GM18873 (cell line): ENCODE results near the gene SPSB3.

ENCODE experiments used
- ATAC-seq: cut with Tn5 transposase; IDR thresholded peaks from one replicate; pipeline ENCODE4 v1.9.1; 2021; ENCODE audit warnings: mild to moderate bottlenecking, moderate library complexity, moderate number of reproducible peaks; ENCODE audit not compliant: unreplicated experiment, low FRiP score

The SPSB3 gene

DNA sequence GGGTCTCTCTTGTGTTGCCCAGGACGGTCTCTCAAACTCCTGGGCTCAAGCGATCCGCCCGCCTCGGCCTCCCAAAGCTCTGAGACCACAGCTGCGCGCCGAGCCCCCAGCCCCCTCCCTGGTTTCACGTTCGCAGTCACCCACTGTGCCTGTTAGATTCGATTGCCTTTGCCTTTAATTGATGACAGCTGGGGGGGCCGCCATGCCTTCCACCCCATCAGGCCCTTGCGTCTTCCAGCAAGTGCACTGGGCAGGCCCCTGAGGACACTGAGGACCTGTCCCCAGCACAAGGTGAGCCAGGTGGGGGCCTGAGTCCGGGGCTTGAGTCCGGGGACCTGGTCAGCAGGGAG, 7.9 kb upstream of the SPSB3 start:
- no peak for ATAC-seq

DNA sequence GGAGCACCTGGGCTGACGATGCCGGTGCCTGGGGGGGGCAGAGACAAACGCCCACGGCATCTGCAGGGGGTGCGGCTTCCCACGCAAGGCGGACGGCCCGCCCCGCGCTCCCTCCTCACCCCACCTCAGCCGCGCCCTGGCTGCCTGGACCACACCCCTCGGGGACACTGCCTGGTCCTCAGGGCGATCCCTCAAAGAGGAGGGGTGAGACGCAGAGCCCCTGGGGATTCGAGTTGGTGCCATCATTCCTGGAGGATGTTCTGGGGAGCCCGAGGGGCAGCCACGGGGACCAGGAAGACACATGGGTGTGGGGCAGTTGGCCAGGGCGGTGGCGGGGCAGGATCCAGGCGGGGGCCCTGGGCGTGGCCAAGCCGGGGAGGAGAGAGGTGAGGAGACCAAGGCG, 7.3 kb upstream of the SPSB3 start:
- ATAC-seq: no peak

DNA sequence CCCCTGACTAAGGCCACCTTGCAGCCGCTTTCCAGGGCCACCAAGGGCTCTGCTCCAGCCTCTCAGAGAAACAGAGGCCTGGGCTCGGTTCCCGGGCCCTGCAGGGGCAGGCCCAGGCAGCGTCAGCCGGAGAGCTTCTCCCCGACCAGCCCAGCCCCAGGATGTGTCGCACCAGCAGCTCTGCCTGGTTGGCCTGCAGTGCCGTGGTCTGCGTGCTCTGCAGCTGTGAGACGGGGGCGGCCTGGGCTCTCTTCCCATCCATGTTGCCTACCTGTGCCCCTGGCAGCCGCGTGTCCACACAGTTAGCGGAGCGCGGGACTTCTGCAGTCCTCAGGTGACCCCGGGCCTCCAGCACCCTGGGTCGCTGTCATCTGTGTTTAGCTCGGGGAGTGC, 6.3 kb upstream of the SPSB3 start:
- ATAC-seq: no peak

DNA sequence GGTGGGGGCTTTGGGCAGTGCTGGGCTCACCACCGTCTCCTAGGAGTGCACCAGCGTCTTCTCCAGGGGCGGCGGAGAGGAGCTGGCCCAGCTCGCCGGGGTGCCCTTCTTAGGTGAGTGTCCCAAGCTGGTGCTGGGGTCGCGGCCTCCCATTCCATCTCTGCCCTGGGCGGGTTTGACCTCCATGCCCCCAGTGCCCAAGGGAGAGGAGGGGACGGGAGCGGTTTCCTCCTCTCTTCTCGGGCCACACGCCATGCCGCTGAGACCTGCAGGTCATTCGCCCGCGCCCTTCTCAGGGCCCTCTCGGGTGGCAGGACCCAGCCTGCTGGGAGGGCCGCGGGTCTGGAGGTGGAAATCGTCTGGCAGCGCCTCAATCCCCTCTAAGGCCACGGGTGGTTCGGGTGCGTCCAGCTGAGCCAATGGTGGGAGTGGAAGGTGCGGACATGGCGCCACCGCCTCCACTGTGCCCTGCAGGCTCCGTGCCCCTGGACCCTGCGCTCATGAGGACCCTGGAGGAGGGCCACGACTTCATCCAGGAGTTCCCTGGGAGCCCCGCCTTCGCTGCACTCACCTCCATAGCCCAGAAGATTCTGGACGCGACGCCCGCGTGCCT, 5.8 kb upstream of the SPSB3 start:
- no peak for ATAC-seq

DNA sequence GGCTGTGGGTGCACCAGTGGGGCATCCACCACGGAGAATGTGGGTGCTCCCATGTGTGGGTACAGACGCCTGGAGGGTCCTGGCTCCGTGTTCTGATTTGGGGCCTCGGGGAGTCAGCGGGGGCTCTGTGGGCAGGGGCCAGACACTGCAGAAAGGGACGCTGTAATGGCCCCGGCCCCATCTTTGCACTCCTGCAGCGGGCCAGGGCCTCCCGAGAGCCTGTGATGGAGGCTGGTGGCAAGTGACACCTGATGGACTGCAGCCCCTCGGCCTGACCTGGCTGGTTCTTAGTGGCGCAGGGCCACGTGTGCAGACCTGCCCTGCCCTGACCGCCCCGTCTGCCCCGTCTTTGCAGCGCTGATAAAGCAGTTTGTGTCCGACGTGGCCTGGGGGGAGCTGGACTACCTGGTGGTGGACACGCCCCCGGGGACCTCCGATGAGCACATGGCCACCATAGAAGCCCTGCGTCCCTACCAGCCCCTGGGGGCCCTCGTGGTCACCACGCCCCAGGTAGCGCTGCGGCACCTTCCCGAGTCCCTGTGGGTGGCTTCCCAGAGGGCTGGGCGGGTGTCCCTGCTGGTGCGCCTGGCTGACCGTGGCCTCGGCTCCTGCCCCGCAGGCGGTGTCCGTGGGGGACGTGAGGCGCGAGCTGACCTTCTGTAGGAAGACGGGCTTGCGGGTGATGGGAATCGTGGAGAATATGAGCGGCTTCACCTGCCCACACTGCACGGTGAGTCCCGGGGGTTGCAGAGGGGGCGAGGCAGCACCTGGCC, 5.1 kb upstream of the SPSB3 start:
- ATAC-seq: no peak

DNA sequence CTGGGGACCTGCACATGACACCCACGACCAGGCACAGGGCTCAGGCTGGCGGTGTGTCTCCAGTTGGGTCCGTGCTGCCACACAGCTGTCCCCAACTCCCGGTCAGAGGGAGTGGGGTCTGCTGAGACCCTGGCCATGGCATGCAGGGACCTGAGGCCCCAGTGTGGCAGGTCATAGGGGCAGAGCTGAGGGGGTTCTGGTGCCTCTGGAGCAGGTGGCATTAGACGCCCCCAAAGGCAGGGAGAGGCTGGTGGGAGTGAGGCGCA, 4.6 kb upstream of the SPSB3 start:
- no peak for ATAC-seq

DNA sequence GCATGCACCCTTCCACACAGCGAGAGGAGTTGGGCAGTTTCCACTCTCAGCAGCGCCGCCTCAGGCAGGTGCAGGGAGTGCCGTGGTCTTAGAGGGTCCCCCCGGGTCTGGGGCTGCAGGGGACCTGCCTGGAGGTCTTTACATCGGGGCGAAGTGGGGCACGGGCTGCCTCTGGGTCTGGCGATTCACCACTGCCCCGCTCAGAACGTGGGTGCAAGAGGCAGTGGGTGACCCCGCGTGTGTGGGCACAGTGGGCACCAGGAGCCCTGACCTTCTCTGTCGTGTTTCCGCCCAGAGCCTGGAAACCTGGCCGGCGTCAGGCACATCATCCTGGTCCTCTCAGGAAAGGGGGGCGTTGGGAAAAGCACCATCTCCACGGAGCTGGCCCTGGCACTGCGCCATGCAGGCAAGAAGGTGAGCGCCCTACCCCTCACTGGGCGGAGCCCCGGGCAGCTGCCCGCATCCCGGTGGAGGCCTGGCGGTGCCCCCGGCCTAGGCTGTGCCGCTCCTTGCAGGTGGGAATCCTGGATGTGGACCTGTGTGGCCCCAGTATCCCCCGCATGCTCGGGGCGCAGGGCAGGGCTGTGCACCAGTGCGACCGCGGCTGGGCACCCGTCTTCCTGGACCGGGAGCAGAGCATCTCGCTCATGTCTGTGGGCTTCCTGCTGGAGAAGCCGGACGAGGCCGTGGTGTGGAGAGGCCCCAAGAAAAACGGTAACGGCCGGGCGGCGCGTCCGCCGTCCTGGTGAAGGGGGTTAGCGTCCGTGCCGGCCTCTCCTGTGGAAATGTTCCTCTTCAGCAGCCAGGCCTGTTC, 4.1 kb upstream of the SPSB3 start:
- no peak for ATAC-seq

DNA sequence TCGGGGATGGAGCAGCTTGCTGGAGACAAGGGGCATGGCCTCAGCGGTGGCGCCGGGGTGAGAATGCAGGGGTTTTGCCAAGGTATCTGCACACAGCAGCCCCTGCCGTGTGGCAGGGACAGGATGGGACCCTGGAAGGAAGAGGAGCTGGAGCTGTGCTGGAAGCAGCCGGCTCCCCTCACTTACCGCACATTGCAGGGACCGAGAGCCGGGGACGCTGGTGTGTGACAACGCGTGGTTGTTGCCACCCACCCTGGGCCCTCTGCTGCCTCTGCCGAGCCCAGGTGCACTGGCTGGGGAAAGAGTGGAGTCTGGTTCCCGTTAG, 3.4 kb upstream of the SPSB3 start:
- no peak for ATAC-seq

DNA sequence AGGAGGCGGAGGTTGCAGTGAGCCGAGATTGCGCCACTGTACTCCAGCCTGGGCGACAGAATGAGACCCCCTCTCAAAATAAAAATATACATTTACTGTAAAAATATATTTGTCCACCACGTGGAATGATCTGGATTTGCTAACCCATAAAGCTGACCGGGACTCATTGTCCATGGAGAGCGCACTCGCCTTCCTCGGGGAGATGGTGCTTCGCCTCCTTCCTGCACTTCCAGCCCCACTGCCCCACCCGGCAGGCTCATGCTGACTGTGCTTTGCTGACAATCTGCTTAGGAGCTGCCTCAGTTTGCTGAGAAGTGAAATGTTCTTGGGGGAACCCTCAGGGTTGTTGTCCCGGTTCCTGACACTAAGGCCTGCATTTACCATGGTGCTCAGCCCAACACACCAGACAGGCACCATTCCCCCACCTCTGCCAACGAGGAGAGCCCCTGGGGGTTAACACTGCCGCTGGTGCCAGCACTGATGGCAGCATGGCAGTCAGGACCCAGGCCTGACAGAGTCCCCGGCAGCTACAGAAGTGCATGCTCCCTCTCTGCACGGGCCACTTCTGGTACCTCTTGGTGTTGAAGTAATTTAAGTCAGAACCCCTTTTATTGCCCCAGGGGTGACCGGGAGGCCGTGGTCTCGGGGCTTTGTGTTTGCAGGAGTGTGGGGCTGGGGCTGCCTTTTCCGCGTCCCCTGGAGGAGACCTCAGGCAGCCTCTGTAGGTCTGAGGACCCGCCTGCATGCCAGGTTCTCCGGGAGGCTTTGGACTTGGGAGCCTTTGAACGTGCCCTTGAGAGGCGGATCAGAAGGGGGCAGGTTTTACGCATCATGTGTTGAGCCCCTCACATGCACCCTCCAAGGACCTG, 2.8 kb upstream of the SPSB3 start:
- no peak for ATAC-seq

DNA sequence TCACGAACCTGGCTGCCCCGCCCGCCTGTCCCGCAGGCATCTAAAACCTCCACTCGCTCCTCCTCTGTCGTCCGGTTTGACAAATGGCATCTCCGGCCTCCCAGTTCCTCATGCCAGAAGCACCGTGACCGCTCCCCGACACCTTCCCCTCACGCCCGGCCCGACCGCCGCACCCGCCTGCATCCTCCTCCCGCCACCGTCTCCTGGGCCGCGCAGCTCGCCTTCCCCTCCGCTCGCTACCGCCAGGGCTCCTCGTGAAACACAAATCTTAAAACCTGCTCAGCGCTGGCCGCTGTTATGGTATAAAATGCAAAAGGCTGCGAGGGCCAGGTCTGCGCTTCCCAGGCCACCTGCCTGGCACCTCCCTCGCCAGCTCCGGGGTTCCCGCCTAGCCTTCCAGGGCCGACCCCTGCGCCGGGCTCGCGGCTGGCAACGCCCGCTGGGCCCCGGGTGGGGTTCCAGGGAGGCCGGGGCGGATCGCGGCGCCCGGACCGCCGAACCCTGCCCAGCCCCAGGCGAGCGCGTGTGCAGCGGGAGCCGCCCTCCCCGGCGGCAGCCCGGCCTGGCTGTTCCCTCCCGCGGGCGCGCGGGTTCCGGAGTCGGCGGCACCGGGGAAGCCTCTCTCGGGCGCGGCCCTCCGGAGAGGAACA, 488 bp downstream of the SPSB3 start:
- no peak for ATAC-seq

DNA sequence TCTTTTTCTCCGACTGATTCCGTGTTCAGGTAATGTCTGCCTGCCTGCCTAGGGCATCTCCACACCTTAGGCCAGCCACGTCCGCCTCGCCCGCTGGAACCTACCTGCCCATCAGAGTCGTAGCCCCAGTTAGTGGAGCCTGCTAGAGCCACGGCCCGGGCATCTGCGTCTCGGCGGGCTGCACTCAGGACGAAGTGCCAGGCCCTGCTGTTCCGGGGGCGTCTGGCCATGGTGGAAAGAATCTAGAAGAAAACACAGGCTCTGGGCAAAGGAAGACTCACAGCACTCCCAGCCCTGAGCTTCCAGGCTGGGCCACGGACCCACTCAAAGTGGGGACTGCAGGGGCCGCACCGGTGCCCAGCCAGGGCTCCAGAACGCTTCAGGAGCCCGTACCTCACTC, 1.1 kb downstream of the SPSB3 start:
- ATAC-seq: no peak

DNA sequence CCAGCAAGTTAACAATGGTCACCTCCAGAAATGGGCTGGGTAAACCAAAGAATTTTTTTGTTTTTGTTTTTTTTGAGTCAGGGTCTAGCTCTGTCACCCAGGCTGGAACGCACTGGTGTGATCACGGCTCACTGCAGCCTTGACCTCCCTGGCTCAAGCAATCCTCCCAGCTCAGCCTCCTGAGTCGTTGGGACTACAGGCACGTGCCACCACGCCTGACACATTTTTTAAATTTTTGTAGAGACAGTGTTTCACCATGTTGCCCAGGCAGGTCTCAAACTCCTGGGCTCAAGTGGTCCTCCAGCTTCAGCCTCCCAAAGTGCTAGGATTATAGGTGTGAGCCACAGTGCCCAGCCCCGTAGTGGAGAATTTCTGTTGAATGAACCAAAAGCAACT, 1.7 kb downstream of the SPSB3 start:
- no peak for ATAC-seq

DNA sequence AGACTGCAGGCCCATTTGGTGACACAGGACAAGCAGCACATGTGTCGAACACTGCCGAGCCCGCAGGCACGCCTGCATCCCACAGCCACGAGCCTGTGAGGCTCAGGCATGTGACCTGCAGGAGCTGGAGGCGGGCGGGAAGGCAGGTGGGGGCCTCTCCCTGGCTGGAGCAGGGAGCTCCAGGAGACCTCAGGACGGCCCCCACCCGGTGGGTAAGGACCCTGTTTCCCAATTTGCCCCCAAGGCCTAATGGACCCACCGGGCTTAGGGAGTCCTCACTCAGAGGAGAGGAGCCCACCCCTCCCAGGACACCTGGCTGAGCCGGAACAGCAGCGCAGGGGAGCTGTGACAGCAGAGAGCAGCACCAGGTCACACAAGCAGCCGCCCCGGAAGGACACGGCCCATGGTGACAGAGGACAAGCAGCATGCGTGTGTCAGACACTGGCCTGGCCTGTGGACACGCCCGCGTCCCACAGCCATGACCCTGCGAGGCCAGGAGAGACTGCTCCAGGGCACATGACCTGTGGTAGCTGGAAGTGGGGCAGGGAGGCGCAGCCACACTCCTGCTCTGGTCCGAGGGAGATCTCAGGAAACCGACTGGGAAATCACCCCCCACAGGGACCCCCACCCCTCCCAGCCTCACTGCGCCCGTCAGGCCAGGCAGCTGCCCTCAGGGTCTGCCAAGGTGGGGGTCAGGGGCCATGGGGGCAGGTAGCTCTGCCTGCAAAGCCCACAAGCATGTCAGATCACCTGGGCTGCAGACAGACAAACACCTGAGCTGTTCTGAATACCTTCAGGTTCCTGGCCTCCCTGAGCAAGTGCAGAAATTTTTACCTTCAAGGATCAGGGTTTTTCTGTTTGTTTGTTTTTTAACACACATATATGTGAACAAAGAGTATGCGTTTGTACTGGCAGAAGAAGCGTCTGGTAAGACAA, 2.4 kb downstream of the SPSB3 start:
- no peak for ATAC-seq

DNA sequence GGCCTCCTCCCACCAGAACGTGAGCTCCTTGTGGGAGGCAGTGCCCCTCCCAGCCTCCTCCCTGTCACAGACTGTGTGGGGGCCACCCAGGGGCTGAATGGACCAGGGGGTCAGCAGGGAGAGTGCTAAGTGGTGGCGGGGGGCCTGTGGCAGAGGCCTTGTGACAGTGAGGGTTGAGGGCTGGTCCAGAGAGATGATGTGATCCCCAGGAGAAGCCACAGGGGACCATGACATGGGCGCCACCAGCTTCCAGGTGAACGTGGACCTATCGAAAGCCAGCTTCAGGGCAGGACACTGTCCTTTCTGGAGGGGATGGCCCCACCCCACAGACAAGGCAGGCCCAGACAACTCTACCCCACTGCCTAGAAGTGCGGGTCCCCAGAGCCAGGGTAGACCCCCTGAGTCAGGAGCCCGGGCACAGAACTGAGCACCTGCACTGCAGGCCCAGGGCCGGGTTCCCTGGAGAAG, 3.1 kb downstream of the SPSB3 start:
- ATAC-seq: no peak

DNA sequence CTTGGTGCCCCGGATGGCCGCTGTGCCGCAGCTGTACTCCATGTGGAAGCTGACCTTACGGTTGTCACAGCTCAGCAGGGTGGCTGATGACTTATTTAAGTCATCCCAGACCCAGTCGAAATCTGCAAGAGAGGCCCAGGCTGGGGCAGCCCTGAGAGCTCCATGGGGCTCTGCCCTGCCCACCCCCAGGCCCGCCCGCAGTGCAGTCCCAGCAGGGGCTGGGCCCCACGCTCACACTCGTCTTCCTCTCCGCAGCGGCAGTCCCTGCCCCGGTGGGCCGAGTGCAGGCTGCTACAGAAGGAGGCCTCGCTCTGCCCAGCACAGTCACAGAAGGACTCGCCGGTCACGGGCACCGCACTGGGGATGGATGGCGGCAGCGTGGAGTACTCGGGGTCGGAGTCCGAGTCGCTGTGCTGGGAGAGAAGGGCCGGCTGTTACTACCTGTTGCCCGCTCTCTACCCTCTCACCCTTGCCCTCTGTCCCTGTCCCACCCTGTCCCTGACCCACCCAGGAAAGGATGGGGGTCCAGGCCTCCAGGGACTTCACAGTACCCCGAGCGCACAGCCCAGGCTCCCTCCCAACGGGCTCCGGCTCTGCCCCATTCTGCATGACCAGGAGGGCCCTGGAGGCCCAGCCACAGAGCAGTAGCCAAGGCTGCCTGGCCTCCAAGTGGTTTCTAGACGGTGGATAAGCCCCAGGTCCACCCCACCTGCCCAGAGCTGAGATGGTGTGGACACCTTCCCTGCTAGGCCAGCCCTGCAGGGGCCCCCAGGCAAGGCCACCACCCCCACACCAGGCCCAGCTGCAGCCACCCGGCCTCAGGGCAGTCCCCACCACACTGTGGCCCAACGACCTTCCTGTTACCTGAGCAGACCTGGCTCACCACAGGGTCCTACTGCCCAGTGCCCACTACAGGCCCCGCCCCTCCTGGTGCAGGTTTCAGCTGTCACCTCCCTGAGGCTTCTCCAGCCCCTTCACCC, 3.9 kb downstream of the SPSB3 start:
- no peak for ATAC-seq

DNA sequence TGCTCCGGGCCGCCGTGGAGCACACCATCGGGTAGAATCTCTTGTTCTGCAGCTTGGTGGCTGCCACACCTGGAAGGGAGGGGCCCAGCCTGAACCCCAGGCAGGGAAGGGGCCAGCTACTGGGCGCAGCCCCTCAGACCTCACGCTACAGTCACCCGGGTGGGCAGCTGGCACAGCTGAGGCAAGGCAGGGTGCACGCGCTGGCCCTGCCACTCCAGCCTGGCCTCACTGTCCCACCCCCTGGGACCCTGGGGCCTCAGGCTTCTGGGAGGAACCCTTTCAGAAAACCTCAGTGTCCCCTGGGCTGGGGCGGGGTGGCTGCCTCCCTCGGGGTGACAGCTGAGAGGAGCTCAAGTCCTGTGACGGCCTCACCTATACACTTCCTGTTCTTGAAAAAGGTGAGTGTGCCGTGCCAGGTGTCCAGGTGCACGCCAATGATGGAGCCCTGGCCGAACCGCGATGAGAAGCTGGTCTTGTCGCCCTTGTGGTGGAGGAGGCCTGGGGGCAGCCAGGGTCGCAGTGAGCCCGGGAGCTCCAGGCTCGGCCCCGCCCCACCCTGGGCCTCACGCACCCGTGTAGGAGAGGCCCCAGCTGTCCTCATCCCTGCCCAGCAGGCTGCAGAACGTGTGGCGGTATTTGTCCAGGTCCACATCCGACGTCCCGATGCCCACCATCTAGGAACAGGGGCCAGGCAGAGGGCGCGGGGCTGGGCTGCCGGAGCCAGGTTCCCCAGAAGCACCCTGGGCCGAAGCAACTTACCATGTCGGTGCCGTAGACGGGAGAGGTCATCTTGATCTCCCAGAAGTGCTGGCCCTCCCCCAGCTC, 4.8 kb downstream of the SPSB3 start:
- no peak for ATAC-seq

DNA sequence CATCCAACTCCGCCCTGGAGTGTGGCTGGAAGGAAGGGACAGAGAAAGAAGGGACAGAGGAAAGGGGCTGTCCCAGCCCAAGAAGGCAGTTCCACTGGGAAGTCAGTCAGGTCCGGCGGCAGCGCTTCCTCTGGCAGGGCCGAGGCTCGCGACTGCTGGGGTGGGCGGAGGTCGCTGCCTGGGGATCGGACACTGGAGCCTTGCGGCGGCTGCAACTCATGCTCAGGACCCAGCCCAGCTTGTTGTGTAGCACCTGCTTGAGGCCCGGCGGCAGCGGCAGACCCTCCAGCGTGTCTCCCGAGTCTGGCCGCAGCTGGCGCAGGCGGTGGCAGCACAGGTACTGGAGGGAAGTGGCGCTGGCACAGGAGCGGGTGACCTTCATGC, 5.4 kb downstream of the SPSB3 start:
- no peak for ATAC-seq

DNA sequence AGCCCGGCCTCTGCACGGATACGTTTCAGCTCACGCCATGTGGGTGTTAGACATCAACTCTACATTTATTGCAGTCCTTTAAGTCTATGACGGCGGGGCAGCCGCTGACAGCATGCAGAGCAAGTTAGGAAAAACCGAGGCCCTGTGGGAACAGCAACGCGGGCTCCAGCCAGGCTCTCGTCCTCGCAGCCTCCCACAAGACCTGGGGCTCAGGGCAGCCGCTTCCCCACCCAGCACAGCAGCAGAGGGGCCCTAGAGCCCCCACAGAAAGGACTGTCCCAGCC, 5.8 kb downstream of the SPSB3 start:
- ATAC-seq: no peak
